ENCODE results near the gene SORCS2.

Gene SORCS2

DNA sequence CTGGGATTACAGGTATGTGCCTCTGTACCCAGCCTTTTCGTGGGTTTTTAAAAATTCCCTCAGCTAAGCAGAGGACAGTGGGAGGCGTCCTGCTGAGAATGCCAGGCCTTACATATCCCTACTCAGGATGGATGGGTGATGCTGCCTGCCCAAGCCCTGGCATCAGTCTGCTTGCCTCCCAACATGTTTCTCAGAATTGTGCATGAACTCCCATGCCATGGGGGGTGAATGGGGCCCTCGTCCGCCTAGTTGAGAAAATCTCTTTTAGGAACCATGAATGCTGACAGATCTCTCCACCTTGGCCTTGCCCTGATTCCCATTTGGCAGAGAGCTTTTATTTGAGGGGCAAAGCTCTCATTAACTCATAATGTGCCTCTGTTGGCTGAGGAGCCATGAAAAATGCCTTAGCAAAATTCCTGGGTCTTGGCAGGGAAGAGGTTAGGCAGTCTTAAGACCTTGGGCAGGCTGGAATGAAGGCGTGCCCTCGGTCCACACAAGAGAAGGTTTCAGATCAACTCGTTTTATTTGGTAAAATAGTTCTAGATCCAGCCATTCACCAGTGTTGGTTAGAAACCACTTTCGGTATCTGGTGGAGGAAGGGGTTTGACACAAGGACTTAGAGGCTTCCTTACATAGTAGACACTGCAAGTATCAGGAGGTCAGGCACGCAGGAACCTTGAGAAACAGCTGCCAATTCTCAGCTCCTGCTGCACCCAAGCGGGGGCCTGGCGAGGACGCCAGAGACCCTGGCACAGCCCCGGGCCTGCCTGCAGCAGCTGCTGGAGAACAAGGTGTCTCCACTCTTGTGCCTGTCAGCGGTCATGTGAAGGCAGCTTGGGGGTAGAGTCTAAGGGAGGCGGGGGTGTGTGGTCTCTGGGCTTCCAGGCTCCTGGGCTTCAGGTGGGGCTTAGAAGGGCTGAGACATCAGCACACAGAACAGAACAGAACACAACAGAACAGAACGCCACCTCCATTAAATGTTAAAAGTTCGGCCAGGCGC, 435.2 kb downstream of the SORCS2 start:
- no peak for DNase-seq

DNA sequence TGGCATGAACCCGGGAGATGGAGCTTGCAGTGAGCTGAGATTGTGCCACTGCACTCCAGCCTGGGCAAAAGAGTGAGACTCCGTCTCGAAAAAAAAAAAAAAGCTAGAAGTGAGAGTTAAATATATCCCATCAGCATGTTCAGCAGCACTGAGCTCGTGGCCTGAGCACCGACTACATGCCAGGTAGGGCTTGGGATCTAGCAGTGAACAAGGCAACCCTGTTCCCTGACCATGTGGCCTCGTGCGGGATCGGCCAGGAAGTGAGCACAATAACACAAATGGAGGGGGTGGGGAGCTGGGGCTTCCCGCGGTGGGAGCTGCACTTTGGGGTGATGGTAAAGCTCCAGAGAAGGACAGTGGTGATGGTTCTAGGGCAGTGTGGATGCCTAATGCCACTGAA, 436.1 kb downstream of the SORCS2 start:
- DNase-seq, result no peak

DNA sequence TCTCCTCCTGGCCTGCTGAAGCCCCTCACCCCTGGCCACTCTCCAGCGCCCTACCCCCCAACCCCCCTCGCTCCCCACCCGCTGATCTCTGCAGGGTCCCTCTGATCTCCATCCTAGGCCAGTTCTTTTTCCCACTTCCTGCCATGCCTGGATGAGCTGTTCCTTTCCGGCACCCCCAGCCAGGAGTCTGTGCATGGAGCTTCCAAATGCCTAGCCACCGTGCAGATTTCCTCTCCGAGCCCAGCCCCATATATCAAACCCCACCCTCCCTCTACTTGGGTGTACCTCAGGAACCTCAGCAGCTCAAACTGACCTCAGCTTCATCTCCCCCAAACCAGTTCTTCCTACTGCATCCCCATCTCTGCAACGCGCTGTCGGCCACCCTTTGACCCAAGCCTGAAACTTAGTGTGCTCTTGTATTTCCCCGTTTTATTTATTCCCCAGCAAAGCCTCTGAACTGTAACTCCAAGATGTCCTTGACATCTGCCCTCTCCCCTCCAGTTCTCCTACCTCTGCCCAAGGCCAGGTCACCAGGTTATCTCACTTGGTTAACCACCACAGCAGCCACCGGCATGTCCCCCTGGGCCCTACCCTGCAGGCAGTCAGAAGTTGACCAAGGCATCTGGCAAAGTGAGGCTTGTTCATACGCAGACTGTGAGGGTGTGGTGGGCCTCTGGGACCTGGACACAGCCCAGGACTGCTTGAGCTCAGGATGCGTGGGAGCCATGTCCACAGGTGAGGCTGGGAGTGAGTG, 437.3 kb downstream of the SORCS2 start:
- no peak for DNase-seq

DNA sequence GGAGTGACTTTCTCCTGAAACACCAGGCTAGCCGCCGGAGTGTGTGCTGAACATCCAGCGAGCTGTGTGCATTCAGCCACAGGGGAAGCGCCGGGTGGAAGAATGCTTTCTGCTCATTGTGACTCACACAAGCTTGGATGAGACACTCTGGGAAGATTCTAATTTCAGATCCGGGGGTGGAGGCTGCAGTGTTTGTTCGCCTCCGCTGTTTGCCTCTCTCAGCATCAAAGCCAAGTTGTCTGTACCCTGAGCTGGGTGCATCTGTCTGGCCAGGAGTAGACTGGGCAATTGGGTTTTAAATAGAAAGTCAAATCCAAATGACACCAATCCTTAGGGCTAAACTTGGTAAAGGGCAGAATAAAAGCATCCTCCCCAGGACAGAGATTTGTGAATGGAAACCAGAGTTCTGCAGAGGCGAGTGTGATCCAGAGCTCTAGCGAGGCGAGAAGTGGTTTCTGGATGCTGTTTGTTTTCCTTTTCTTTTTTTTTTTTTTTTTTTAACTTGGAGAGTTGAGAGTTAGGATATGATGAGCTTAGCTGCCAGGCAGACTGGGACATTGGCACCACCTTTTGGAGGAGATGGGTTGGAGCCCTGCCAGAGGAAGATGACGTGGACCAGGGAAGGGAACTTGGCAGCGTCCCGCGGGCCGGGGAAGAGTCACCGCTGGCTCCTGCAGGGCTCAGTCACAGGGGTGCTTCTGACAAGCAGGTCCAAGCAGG, 438.4 kb downstream of the SORCS2 start:
- DNase-seq, result peak in 28 of 51 donors; percentile 11 to 85 (median 47)

DNA sequence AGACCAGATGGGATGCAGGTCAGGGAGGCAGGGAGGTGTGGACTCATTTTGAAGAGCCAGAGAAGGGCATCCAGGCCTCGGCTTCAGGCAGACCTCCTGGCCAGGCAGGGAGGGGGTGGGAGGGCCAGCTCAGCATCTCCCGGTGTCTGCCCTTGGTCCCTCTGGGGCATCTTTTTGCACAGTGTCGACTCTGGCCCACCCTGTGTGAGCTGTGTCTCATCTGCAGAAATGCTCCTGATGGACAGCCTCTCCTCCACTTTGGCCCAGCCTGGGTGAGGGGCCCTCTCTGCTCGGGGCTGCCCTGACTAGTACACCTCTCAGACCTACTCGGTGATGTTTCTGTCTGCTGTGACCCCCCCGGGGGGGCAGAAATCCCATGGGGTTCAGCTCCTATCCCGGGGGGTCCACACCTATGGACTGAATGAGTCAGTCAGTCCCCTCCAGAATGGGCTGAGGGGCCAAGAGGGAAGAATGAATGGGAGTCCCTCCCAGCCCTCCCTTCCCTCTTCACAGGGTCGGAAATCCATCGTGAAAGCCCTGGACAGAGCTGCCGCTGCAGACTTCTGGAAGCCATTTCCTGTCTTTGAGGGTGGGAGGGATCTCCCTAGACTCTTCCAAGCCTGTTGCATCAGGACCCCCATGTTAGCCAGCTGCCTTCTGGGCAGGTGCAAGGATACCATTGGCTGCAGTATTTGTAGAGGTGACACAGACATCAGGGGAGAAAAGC, 439.1 kb downstream of the SORCS2 start:
- DNase-seq, result no peak

DNA sequence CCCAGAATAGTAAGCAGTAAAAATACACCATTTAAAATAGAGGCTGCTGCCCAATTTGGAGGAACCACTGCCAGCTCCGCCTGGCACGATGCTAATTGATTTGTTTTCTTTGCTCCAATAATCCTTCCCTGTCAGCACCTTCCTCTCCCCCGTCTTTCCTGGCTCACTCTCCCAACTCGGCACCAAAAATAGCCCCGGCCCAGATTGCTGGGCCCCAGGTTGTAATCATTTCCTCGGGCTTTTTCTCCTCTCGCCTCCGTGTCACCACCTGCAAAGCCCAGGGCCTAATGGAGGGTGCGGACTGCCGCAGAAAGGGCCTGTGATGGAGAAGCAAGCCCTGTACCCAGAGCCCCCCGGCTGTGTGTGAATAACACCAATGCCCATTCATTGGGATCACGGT, 440.0 kb downstream of the SORCS2 start:
- no peak for DNase-seq

DNA sequence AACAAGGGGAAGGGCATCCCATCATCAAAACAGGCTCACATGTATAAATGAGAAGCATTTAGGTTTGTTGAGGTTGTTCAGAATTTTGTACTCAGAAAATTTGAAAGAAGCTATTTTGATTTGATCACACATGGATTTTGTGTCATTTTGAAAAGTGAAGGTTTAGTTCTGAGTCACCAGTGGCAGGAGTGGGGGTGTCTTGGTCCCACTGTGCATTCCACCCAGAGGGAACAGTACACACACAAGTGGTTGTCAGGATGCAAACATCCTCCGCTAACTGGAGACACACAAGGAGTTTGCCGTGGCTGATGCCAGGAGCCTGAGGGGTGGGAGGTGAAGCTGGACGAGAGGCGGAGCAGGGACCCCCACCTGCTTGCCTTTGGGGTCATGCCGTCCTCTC, 440.6 kb downstream of the SORCS2 start:
- DNase-seq, result peak in 1 of 51 donors; percentile 16

DNA sequence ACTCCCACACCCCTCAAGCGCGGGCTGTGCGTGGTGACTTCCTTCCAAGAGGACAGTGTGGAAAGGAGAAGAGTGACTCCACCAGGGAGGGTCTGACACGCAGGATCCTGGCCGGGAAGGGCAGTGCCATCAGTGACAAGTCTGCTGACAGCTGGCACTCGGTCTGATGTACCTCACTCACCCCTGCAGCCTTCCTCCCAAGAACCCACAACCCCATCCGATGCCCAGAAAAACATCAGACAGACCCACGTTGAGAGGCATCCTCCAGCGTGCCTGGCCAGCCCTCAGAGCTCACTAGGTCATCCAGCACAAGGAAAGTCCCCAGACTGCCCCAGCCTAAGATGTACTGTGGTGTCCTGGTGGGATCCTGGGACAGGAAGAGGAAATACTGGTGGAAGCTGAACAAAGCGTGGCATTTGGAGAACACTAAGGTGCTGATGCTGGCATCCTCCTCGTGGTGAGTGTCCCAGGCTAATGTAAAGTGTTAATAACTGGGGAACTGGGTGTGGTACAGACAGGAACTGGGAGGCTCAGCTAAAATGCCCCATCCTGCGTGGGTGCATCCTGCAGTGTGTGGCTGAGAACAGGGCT, 442.4 kb downstream of the SORCS2 start:
- no peak for DNase-seq

DNA sequence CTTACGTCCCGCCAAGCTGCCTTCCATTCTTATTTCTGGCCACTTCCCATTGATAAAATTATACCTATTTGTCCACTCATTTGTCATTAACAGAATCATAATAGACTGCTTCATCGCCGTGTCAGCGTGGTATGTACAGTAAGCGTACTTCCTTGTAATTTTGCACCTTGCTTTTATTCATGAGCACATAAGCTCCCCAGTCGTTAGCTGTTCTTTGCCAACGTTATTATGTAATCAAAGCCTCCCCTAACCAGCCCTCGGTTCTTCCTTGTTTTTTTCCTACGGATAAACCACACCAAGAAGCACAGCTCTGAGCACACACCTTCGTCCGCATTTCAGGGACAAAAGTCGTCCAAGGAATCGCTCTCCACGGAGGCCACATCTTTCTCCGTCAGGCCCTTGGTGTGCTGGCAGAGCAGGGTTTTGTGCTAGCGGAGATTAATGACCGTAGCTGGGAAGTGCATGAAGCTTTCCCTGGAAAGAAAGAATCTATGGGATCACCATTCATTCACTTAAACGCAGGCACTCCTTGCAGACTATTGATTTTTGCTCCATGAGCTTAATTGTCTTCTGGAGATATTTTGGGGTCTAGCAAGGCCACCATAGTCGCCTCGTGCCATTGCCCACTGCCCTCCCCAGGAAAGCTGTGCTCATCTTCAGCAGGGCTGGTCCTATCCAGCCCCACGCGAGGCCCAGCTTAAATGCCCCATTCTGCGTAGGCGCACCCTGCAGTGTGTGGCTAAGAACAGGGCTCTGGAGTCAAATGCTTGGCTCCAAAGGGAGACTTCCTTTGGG, 443.3 kb downstream of the SORCS2 start:
- no peak for DNase-seq

DNA sequence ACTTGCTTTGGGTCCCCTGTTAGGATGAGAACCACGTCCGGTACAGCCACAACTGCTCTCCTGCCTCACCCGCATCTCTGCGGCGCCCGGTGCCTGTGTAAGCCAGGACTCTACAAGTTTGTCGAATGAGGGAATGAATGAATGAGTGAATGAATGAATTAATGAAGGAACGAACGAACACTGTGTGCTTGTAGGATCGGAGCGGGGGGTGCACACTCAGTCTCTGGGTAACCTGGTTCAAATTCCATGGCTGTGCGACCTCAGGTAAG, 443.8 kb downstream of the SORCS2 start:
- DNase-seq, result no peak

DNA sequence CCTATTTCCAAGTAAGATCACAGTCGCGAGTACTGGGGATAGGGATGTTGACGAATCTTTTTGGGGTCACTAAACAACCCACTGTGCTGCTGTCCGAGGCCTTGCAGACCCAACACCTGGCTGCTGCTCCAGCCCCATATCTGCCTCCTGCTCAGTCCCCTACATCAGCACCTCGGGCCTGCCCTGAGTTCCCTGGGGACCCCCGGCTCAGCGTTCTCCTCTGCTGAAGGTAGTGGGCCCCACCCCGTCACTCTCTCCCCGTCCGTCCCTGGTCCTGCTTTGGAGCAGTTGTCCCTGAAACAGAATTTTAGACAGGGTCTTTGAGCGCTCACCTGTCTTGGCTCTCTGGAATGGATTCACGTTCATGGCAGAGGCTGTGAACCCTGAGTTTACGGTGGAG, 444.8 kb downstream of the SORCS2 start:
- no peak for DNase-seq

DNA sequence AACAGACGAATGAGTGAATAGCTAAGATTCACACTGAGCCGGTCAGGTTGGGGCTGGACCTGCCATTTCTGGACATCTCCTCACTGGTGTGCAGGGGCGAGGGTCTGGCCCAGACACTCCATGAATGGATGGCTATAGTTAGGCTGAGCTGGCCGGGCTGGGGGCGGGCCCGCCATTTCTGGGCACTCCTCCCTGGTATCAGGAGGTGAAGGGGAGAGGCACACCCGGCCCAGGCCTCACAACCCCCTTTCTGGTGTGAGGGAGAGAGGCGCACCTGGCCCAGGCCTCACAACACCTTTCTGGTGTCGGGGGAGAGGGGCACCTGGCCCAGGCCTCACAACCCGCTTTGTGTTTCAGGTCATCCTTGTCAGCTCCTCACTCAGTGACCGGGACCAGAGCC, 445.6 kb downstream of the SORCS2 start:
- no peak for DNase-seq

DNA sequence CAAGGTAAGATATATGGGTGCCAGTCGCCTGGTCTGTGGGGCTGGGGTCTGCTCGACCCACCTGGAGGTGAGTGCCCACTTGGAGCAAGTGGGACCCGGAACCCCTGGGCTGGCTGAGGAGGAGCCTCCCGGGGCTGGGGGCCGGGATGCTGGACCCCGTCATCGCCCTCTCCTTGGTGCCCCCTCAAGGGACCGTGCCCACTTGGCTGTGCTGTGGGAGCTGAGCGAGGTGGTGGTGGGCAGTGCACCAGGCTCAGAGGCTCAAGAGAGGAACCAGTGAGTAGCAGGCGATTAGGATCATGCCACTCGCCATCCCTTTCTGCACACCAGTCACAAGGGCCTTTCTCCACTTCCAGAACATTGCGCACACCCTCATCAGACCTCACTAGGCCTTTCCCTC, 446.2 kb downstream of the SORCS2 start:
- DNase-seq, result no peak

DNA sequence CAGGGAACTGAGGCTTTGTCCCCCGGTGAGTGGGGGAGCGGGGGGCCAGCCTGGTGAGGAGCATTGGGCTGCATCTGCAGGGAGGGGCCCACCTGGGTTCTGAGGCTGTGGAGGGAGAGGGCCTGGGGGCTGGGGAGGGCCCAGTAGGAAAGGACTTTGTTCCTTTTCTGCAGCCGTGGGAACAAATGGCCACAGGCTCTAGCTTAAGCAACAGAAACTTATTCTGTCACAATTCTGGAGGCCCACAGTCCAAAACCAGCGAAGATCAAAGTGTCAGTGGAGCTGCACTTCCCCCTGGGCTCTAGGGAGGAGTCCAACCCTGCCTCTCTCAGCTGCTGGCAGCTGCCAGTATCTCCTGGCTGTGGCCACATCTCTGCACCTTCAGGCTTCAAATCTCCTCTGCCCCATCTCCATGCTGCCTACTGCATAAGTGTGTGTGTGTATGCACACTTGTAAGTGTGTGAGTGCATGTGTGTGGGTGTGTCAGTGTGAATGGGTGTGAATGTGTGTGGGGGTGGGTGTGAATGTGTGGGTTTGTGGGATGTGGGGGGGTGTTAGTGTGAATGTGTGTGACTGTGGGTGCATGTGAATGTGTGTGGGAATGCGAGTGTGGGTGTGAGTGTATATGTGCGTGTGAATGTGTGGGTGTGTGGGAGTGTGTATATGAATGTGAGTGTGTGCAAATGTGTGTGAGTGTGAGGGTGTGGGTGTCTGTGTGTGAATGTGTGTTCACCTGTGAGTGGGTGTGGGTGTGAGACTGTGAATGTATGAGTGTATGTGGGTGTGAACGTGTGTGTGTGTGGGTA, 446.8 kb downstream of the SORCS2 start:
- DNase-seq, result no peak

DNA sequence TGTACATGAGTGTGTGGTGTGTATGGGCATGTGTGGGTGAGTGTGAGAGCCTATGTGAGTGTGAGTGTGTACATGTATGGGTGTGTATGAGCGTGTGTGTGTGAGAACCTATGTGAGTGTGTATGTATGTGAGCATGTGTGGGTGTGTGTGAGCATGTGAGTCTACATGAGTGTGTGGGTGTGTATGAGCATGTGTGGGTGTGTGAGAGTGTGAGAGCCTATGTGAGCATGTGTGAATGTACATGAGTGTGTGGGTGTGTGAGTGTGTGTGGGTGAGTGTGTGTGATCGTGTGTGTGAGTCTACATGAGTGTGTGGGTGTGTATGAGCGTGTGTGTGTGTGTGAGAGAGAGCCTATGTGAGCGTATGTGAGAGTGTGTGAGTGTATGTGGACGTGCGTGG, 447.8 kb downstream of the SORCS2 start:
- no peak for DNase-seq

DNA sequence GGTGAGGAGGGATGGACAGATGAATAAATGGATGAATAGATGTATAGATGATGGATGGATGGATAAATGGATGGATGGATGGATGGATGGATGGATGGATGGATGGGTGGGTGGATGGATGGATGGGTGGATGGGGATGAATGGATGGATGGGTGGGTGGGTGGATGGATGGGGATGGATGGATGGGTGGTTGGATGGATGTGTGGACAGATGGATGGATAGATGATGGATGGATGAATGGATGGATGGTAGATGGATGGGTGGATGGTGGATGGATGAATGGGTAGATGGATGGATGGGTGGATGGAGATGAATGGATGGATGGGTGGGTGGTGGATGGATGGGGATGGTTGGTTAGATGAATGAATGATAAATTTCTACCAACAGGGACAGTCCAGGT, 449.4 kb downstream of the SORCS2 start:
- no peak for DNase-seq

DNA sequence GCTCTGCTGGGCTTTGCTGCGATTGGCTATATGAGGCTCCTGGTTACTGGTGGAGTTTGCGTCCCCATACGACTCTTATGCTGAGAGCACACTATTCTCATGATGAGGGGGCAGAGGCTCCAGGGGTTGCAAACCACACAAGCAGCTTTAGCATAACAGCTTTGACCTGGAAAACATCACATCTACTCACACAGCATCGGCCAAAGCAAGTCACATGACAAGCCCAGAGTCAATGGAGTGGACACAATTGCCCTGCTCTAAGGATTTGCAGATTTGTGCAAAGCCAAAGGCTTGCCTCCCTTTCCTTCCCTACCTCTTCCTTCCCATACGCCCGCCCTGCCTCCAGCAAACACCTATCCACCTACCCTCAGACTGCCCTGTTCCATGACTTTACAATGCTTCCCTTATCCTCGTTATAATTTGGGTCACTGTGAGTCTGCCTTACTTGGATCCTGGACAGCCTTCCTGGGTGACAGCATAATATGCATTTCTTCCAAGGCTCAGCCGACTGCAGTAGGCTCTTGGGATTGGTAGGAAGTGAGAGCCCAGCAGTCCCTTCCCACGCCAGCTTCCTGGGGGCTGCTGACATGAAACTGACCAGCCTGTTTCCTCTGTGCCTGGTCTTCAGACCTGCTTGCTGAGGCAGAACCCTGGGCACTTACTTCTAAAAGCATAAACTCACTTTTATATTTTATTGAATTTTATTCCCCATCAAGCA, 450.6 kb downstream of the SORCS2 start:
- peak in 8 of 51 donors; percentile 21 to 49 (median 28) for DNase-seq

DNA sequence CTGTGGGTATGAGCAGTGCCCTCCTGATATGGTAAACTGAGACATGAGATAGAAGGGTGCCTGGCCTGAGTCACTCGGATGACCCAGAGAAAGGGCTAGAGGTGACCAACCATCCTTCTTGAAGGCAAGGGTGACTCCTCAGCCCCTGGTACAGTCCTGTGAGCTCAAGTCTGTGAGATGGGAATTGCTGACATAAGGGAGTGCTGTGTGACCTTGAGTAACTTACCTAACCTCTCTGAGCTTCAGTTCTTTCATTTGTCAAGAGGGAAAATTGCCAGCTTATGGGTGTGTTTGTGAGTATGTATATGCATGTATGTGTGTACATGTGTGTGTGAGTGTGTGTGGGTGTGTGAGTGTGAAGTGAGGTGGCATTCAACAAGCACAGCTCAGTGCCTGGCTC, 452.8 kb downstream of the SORCS2 start:
- no peak for DNase-seq

DNA sequence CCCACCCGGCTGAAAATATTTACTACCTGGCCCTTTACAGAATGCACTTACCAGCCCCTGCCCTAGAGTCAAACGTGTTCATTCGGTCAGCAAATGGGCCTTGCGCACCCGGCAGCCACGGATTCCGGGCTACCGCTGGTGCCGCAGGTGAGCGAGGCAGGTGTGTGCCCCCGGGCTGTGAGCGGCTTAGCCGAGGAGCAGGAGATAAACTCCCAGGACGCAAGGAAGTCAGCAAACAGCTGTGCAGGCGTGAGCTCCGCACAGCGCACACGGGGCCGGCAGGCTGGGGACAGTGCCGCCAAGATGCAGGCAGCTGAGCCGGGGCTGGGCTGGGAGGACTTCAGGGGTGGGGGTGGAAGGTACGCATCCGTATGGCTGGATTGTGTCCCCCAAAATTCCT, 453.6 kb downstream of the SORCS2 start:
- DNase-seq, result no peak

Data from hypothalamus (tissue), 51 donors.